Endothelial cell of umbilical vein (primary cell): ENCODE data around the gene OR4K15. TPM values are rescaled to one million over a fixed set of nuclear protein-coding genes. Genes with fewer than 3 reads are reported as not detected.

Experiments
- BruUV-seq: library from RNA; stranded (reverse); fragments of 400-500 nt; replicated peaks from 2 replicates; lab custom pipeline; 2021; lab: Mats Ljungman, UMichigan
- CTCF ChIA-PET: fragments of 300-600, 350-600 bp; sonication (Branson Sonifier 250); formaldehyde crosslinking; loops from one replicate; lab custom pipeline; 2021; ENCODE audit warnings: antibody characterized with exemption, inconsistent platforms; lab: Charles Lee
- POLR2A ChIA-PET: fragments of 300-600, 350-600 bp; sonication (Branson Sonifier 250); formaldehyde crosslinking; loops from one replicate; lab custom pipeline; 2021; ENCODE audit warnings: antibody characterized with exemption, inconsistent platforms; lab: Charles Lee
- DNase-seq: peaks from one replicate; pipeline ENCODE4 v3.0.0-alpha.2; 2011; ENCODE audit warnings: low read depth, low spot score
- FAIRE-seq: peaks from 2 replicates; lab custom pipeline; 2011; peaks lifted over from hg19 to GRCh38; lab: Jason Lieb, UNC
- H2AFZ ChIP-seq: 2 replicates; pipeline ENCODE4 v1.6.0; 2012; ENCODE audit warnings: low read depth, low read length, control low read depth, inconsistent platforms
- H3K27ac ChIP-seq: 2 replicates; pipeline ENCODE4 v1.5.1; 2011; ENCODE audit warnings: low read depth, mild to moderate bottlenecking, control low read depth, low read length, moderate library complexity; ENCODE audit not compliant: insufficient read depth
- H3K27me3 ChIP-seq, 2 experiments: 2 replicates each; pipeline versions ENCODE4 v1.6.0 to v1.6.1; 2011; ENCODE audit warnings: low read length in 2 of 2, mixed read lengths in 1 of 2; ENCODE audit not compliant: control insufficient read depth in 2 of 2, insufficient read depth in 2 of 2
- H3K36me3 ChIP-seq, 2 experiments: 2 replicates in 1 of 2; 3 replicates in 1 of 2; pipeline ENCODE4 v1.5.1; 2011; ENCODE audit warnings: low read length in 2 of 2, mild to moderate bottlenecking in 1 of 2, moderate library complexity in 1 of 2; ENCODE audit not compliant: control insufficient read depth in 2 of 2, insufficient read depth in 2 of 2; ENCODE audit errors: extremely low read depth in 1 of 2
- H3K4me1 ChIP-seq: 3 replicates; pipeline ENCODE4 v1.5.1; 2011; ENCODE audit warnings: mild to moderate bottlenecking, low read length; ENCODE audit not compliant: control insufficient read depth, insufficient read depth; ENCODE audit errors: extremely low read depth
- H3K4me2 ChIP-seq: 2 replicates; pipeline ENCODE4 v1.6.1; 2011; ENCODE audit warnings: low read length, control low read depth, mixed read lengths; ENCODE audit not compliant: insufficient read depth
- H3K4me3 ChIP-seq, 3 experiments: fragments of 200-600 bp in 1 of 3; sonication (generic), shearing (Covaris generic) in 1 of 3; replicated peaks in 1 of 3; 2 replicates each; pipeline ENCODE4 v1.5.1; 2011 to 2016; ENCODE audit warnings: control low read depth in 3 of 3, low read length in 3 of 3, mild to moderate bottlenecking in 2 of 3, inconsistent platforms in 1 of 3, low read depth in 1 of 3, moderate library complexity in 1 of 3; ENCODE audit not compliant: insufficient read depth in 1 of 3
- H3K79me2 ChIP-seq: 2 replicates; pipeline ENCODE4 v1.6.0; 2012; ENCODE audit warnings: low read length, inconsistent platforms; ENCODE audit not compliant: control insufficient read depth, insufficient read depth
- H3K9ac ChIP-seq: replicated peaks from 2 replicates; pipeline ENCODE3; 2011; ENCODE audit warnings: low read length, control low read depth; ENCODE audit not compliant: insufficient read depth; ENCODE audit errors: extremely low read depth
- H3K9me1 ChIP-seq: replicated peaks from 3 replicates; pipeline ENCODE4 v1.6.0; 2011; ENCODE audit warnings: mild to moderate bottlenecking, low read length; ENCODE audit not compliant: control insufficient read depth, insufficient read depth; ENCODE audit errors: extremely low read depth
- H3K9me3 ChIP-seq: replicated peaks from 2 replicates; pipeline ENCODE4 v1.5.1; 2012; ENCODE audit warnings: low read length, inconsistent platforms; ENCODE audit not compliant: control insufficient read depth, insufficient read depth
- H4K20me1 ChIP-seq: replicated peaks from 2 replicates; pipeline ENCODE3; 2011; ENCODE audit warnings: mild to moderate bottlenecking, low read length; ENCODE audit not compliant: control insufficient read depth, insufficient read depth; ENCODE audit errors: extremely low read depth
- CTCF ChIP-seq, 2 donors: IDR thresholded peaks; 1 replicate in 1 of 2; 2 replicates in 1 of 2; pipeline ENCODE4 v1.5.1; 2011; ENCODE audit warnings: low read length in 2 of 2, mild to moderate bottlenecking in 2 of 2, moderate library complexity in 2 of 2, control low read depth in 1 of 2, inconsistent platforms in 1 of 2, low read depth in 1 of 2; ENCODE audit not compliant: insufficient read depth in 1 of 2; ENCODE audit errors: extremely low read depth in 1 of 2
- EZH2 ChIP-seq: IDR thresholded peaks from 2 replicates; pipeline ENCODE4 v1.6.1; 2012; ENCODE audit warnings: borderline replicate concordance, low read depth, mild to moderate bottlenecking, moderate library complexity, low read length, inconsistent platforms; ENCODE audit not compliant: severe bottlenecking
- FOS ChIP-seq: IDR thresholded peaks from 2 replicates; pipeline ENCODE4 v1.6.1; 2011; ENCODE audit warnings: mild to moderate bottlenecking, low read length, moderate library complexity, borderline replicate concordance; ENCODE audit not compliant: insufficient read depth
- GATA2 ChIP-seq: IDR thresholded peaks from 2 replicates; pipeline ENCODE4 v1.7.0; 2011; ENCODE audit warnings: low read depth, mild to moderate bottlenecking, moderate library complexity, mixed read lengths, low read length; ENCODE audit not compliant: insufficient read length, insufficient read depth
- JUN ChIP-seq: IDR thresholded peaks from 2 replicates; pipeline ENCODE4 v1.6.1; 2011; ENCODE audit warnings: borderline replicate concordance, low read depth; ENCODE audit not compliant: insufficient read length, insufficient read depth
- MAX ChIP-seq: IDR thresholded peaks from 2 replicates; pipeline ENCODE4 v1.6.1; 2011; ENCODE audit not compliant: insufficient read depth, insufficient read length
- MYC ChIP-seq: IDR thresholded peaks from one replicate; pipeline ENCODE4 v1.6.1; 2011; ENCODE audit warnings: mild to moderate bottlenecking, low read depth, low read length
- POLR2A ChIP-seq: IDR thresholded peaks from 2 replicates; pipeline ENCODE4 v1.6.1; 2012; ENCODE audit warnings: low read depth, mild to moderate bottlenecking, control low read depth, low read length
- POLR2AphosphoS5 ChIP-seq: IDR thresholded peaks from 2 replicates; pipeline ENCODE4 v1.6.1; 2012; ENCODE audit warnings: low read depth, mild to moderate bottlenecking, control low read depth, low read length, moderate library complexity; ENCODE audit not compliant: insufficient read depth
- dilution Hi-C: fragments of 300-500 bp; cut with MboI; formaldehyde crosslinking; loops from one replicate; pipeline ENCODE4 v1.15.0; 2019; ENCODE audit warnings: low sequenced_read_pairs; ENCODE audit not compliant: extremely low pct_ligation_motif_present
- intact Hi-C: fragments of 100-400 bp; cut with micrococcal nuclease; formaldehyde crosslinking; loops from one replicate; pipeline ENCODE4 v1.10.0; 2022
- polyA plus RNA-seq, 4 experiments: library from polyadenylated mRNA; depleted of rRNA in 3 of 4; stranded (reverse) in 3 of 4; unstranded in 1 of 4; fragments of >200 nt; gene quantifications; 2 replicates each; pipeline versions ENCODE4 v1.2.1 to v1.2.3, GENCODE V29; 2011 to 2012; ENCODE audit warnings: missing spikeins in 1 of 4
- total RNA-seq: library from RNA; stranded (reverse); gene quantifications from 2 replicates; pipeline ENCODE4 v1.2.3, GENCODE V29; 2021

Gene OR4K15
- total and polyA plus RNA-seq, 2 donors (not counting 3 experiments of a cell fraction or from before 2014, with no cell fraction given) = not detected

GRCh38 chr14:19947413-19948090 lies 27.8 kb upstream of the OR4K15 start:
- H3K27ac ChIP-seq = no peak overlapping the region
- H3K4me3 ChIP-seq = no peak overlapping the region
- no peaks in the 10 kb centered on the region for H3K79me2 ChIP-seq
- TF ChIP-seq FOS = no peak
- TF ChIP-seq MYC = no peak
- no peak for TF ChIP-seq POLR2A
- no peak for TF ChIP-seq POLR2AphosphoS5
- TF ChIP-seq MAX = no peak
- TF ChIP-seq EZH2 = no peak
- no peak for TF ChIP-seq JUN
- no peak for TF ChIP-seq CTCF (IDR thresholded peaks at IDR 0.05; ENCODE audit: extremely low read depth in 1 of 2, insufficient read depth in 1 of 2, low read depth in 1 of 2, low read length in 2 of 2)
- no peak for TF ChIP-seq GATA2
- DNase-seq = no peak
- dilution Hi-C loops (no loop called here), intact Hi-C loops (no loop called here)
- no peak overlapping the region for H3K4me2 ChIP-seq
- H4K20me1 ChIP-seq = no peaks in the 10 kb centered on the region
- H3K36me3 ChIP-seq = no peaks in the 10 kb centered on the region
- no peaks in the 10 kb centered on the region for H3K27me3 ChIP-seq
- CTCF ChIA-PET = no interaction called here
- BruUV-seq = no TSS peak
- H2AFZ ChIP-seq = no peak overlapping the region
- no peaks in the 10 kb centered on the region for H3K9me3 ChIP-seq
- no peak overlapping the region for H3K9ac ChIP-seq
- no peak for FAIRE-seq
- no peaks in the 10 kb centered on the region for H3K9me1 ChIP-seq
- POLR2A ChIA-PET = no interaction called here
- no peaks in the 10 kb centered on the region for H3K4me1 ChIP-seq
